ENCODE measurements around the gene HIP1. TPM values are rescaled to one million over a fixed set of nuclear protein-coding genes. Genes with fewer than 3 reads are reported as not detected.
"Not testable (repeated sequence)": the region's sequence is repeated elsewhere in the genome, so short reads cannot be mapped to it uniquely, and the experiment has no call there.

Gene HIP1
- total and polyA plus RNA-seq, 8 donors, result 3.6 to 14.8 (median 5.2) TPM

DNA sequence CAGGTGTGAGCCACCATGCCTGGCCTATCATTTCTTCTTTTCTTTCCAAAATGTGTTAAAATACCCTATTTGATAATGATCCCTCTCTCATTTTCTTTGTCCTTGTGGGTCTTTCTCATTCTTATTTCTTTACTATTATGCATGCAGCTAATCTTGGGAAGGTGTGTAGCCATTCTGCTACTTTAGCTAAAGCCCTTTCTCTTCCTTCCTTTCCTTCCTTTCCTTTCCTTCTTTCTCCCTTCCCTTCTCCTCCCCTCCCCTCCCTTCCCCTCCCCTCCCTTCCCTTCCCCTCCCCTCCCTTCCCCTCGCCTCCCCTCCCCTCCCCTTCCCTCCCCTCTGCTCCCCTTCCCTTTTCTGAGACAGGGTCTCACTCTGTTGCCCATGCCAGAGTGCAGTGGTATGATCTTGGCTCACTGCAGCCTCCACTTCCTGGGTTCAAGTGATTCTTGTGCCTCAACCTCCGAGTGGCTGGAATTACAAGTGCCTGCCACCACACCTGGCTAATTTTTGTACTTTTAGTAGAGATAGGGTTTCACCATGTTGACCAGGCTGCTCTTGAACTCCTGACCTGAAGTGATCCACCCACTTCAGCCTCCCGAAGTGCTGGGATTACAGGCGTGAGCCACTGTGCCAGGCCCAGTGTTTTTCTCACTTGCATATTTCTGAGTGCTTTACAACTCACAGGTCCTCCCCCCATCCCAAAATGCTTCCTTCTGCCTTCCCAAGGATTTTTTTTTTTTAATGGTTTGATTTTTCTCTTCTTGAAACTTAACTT lies 42.3 kb downstream of the HIP1 start:
- 78 to 90% methylated on average over 3 of the region's 4 CpGs for whole genome bisulfite sequencing, 2 donors
- H3K4me1 ChIP-seq, result no peaks in the 10 kb centered on the region
- no peak overlapping the region for H3K27ac ChIP-seq
- no peak overlapping the region for H3K4me3 ChIP-seq
- no peaks in the 10 kb centered on the region for H3K9me3 ChIP-seq
- H3K36me3 ChIP-seq, result no peaks in the 10 kb centered on the region
- no peak for DNase-seq
- FAIRE-seq, result no peak
- H3K27me3 ChIP-seq, result no peaks in the 10 kb centered on the region
- ATAC-seq, result no peak
- no peak for TF ChIP-seq CTCF (IDR thresholded peaks at IDR 0.05)
- intact Hi-C loops (cut with DNase I), result no loop called here

GRCh38 chr7:75694638-75695399 lies 43.9 kb downstream of the HIP1 start:
- DNase-seq (no peak), ATAC-seq (no peak), FAIRE-seq (no peak)
- no peaks in the 10 kb centered on the region for H3K27me3 ChIP-seq
- no peaks in the 10 kb centered on the region for H3K36me3 ChIP-seq
- TF ChIP-seq CTCF (IDR thresholded peaks at IDR 0.05), result no peak
- no peaks in the 10 kb centered on the region for H3K9me3 ChIP-seq
- 76 to 81% methylated on average over 6 of the region's 6 CpGs for WGBS, 2 donors
- intact Hi-C loops (cut with DNase I), result no loop called here
- H3K4me3 ChIP-seq, result no peak overlapping the region
- no peaks in the 10 kb centered on the region for H3K4me1 ChIP-seq
- no peak overlapping the region for H3K27ac ChIP-seq

GRCh38 chr7:75693668-75694067 lies 45.1 kb downstream of the HIP1 start:
- DNase-seq; H3K9me3 ChIP-seq; FAIRE-seq; H3K36me3 ChIP-seq; H3K4me1 ChIP-seq; H3K27ac ChIP-seq; H3K4me3 ChIP-seq; intact Hi-C loops (cut with DNase I); H3K27me3 ChIP-seq; ATAC-seq: not testable (repeated sequence)
- WGBS, 2 donors, result 79 to 86% methylated on average over 6 of the region's 6 CpGs

DNA sequence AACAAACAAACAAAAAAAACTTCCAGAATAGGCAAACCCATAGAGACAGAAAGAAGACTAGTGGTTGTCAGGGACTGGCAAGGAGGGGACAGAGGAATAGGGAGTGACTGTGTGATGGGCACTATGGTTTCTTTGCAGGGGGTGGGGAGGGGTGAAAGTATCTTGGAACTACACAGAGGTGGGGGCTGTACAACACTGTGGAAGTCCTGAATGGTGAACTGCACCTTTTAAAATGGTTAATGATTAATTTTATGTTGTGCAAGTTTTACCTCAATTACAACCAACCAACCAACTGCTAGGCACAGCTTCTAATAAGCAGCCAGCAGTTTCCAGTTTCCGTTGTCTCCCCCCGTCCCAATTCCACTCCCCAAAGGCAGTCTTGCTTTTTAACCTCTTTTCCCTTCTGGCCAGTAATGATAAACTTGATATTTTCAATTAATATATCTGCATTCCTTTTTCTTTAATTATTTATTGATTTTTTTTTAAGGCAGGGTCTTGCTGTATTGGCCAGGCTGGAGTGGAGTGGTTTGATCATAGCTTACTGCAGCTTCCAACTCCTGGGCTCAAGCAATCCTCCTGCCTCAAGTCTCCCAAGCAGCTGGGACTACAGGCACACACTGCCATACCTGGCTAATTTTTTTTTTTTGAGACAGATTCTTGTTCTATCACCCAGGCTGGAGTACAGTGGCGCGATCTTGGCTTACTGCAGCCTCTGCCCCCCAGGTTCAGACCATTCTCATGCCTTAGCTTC lies 46.8 kb downstream of the HIP1 start:
- DNase-seq (no peak), FAIRE-seq (no peak), ATAC-seq (peak; percentile 35 to 69 (median 47))
- H3K27me3 ChIP-seq, result no peaks in the 10 kb centered on the region
- H3K9me3 ChIP-seq, result no peaks in the 10 kb centered on the region
- H3K27ac ChIP-seq, result no peak overlapping the region
- no peaks in the 10 kb centered on the region for H3K36me3 ChIP-seq
- 38 to 47% methylated on average over 4 of the region's 4 CpGs for WGBS, 2 donors
- no peak overlapping the region for H3K4me3 ChIP-seq
- intact Hi-C loops (cut with DNase I), result no loop called here
- no peak for TF ChIP-seq CTCF (IDR thresholded peaks at IDR 0.05)
- no peaks in the 10 kb centered on the region for H3K4me1 ChIP-seq

DNA sequence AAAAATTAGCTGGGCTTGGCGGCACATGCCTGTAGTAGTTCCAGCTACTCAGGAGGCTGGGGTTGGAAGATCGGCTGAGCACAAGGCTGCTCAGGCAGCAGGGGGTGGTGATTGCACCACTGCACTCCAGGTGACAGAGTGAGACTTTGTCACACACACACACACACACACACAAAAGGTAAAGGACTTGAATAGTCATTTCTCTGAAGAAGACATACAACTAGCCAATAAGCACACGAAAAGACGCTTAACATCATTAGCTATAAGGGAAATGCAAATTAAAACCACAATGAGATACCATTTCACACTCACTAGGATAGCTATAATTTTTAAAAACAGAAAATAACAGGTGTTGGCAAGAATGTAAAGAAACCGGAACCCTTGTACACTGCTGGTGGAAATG lies 48.6 kb downstream of the HIP1 start:
- Histone ChIP-seq H3K27ac (no peak overlapping the region), H3K4me3 (no peak overlapping the region), H3K4me1 (no peaks in the 10 kb centered on the region), H3K9me3 (no peaks in the 10 kb centered on the region), H3K27me3 (no peaks in the 10 kb centered on the region), H3K36me3 (no peaks in the 10 kb centered on the region)
- ATAC-seq, result no peak
- FAIRE-seq, result no peak
- WGBS, 2 donors, result 80 to 88% methylated on average over 5 of the region's 5 CpGs
- no peak for TF ChIP-seq CTCF (IDR thresholded peaks at IDR 0.05)
- intact Hi-C loops (cut with DNase I), result no loop called here
- DNase-seq, result no peak

Measured in pancreas (tissue), 10 donors.